Left renal cortex interstitium (tissue), 4 donors: ENCODE measurements around the gene LRPAP1. TPM values are rescaled to one million over a fixed set of nuclear protein-coding genes. Genes with fewer than 3 reads are reported as not detected.
"Not testable (repeated sequence)": the region's sequence is repeated elsewhere in the genome, so short reads cannot be mapped to it uniquely, and the experiment has no call there.

Experiments
- DNase-seq, 4 donors: peaks; one replicate each; pipeline ENCODE4 v3.0.0-alpha.2; 2013; ENCODE audit warnings: low read depth in 4 of 4, low spot score in 2 of 4, missing footprints in 1 of 4
- polyA plus RNA-seq, 4 donors: library from polyadenylated mRNA; unstranded; fragments of 120-200 nt; gene quantifications; one replicate each; pipeline ENCODE4 v1.2.1, GENCODE V29; 2013; ENCODE audit not compliant: insufficient read length in 4 of 4

LRPAP1 gene
- polyA plus RNA-seq: 100 to 1,000 TPM; 188 to 268 (median 218) TPM

DNA sequence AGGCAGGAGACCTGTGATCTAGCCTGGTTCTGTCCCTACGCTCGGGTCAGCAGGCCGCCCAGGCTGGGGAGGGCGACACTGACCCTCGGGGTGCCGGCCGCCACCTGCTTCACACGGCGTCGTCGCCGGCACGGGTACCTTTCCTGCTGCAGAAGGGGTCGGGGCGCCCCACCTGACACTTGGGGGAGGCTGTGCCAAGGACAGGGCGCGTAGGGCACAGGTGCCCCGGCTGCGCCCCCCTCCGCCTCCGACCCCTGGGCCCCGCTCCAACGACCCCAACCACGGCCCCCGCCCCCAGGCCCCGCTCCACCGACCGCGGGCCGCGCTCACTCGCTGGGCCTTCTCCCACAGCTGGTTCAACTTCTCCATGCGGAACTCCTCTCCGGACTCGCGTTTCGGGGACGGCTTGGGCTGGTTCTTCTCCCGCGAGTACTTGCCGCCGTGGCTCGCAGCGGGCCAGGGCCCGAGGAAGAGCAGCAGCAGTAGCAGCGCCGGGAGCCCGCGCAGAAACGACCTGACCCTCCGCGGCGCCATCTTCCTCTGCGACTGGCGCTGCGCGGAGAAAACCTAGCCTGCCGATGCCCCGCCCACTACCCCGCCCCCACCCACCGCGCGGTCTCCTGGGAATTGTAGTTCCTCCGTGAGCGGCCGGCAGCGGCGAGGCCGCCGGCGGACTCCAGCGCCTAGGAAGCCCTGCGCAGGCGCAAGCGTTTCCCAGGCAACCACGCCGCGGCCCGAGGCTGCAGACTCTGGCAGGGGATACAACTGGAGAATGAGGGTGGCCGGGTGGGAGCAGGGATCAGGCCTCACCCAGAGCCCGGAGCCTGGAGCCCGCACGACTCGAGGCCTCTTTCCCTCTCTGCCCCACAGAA lies at the start of gene LRPAP1:
Gene LRPAP1, minus strand, starts transcription at position 544 of the 872 bp plus-strand sequence. Its CDS starts 10 bp downstream, at position 534.
- peak; percentile 63 to 92 (median 84) for DNase-seq

DNA sequence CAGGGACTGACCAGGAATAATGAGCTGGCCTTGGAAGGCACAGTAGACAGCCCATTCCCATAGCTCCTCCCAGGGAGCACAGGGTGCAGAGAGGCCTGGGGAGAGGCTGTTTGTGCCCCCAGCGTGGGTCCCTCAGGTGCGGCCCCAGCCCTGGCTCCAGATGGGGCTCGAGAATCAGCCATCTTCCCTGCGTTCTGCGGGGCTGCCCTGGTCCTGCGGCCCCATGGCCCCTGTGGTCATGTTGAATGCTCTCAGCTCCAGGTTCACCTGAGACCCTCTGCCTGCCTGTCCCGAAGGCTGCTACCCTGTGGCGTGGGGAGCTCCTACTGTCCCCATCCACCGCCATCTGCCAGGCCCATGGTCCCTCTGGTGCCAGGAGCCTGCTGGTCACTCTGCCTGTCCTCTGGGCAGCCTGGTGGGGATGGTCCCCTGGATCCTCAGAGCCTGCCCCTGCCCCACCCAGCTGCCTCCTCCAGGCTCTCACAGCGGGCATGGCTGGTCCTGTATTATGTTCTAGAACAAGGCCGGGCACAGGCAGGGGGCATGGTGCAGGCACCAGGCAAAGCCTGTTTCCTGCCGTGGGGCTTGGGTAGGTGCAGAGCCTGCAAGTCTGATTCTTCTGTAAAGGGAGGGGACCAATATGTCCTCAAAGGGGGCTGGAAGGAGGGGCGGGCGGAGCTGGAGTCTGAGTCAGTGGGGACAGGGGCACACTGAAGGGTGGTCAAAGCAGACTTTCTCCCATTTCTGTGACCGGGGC lies 49.3 kb upstream of the LRPAP1 start:
- DNase-seq: not testable (repeated sequence)

- not testable (repeated sequence) for DNase-seq
Measured at GRCh38 chr4:3580859-3581258, 48.6 kb upstream of the LRPAP1 start.

DNA sequence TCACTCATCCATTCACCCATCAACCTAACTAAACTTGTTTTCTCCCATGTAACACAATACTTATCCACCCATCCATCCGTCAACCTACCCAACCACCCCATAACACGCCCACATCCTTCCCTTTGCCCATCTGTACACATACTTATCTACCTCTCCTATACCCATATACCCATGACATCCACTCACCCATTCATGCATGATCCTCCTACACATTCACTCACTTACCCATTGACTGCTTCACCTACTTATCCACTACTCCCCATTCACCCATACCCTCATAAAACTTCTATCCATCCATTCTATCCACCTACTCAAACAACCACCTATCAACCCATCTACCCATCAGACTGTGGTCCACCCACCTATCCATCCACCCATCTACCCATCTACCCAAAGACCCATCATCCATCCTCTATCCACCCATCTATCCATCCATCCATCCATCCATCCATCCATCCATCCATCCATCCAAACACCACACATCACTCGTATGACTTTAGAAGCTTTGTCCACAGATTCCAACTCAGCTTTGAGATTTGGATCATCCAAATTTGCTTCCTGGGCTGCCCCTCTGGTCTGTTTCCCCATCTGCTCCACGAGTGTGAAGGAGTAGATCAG lies 46.4 kb upstream of the LRPAP1 start:
- not testable (repeated sequence) for DNase-seq

- not testable (repeated sequence) for DNase-seq
Measured at GRCh38 chr4:3578052-3578451, 45.8 kb upstream of the LRPAP1 start.

DNA sequence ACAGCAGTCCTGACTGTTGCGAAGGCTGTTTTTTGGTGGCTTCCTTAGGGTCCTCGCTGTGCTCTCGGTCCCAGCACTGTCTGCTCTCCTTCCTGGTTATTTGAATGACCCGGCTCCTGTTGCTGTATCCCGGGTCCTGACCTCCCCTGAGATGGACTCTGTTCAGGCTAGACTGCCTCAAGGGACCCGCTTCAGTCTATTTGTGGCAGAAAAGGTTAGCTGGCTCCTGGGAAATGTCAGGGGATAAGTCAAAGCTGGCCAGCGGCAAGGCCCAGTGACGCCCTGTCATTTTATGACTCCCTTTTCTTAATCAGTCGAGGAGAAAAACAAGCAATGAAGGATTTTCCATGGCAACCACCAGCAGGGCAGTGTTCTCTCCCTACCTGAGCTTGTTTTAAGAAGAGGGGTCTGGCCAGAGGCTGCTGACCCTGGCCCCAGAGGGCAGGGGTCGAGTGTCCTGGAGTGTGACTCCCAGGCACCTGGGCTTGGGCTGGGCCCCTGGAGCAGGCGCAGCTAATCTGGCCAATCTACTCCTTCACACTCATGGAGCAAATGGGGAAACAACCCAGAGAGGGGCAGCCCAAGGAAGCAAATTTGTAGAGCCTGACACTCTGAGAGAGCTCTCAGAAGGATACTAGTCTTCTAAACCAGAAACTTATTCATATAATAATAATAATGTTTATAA lies 45.1 kb upstream of the LRPAP1 start:
- not testable (repeated sequence) for DNase-seq

- not testable (repeated sequence) for DNase-seq
Measured at GRCh38 chr4:3576533-3577207, 44.4 kb upstream of the LRPAP1 start.

GRCh38 chr4:3575426-3576369 lies 43.5 kb upstream of the LRPAP1 start:
- not testable (repeated sequence) for DNase-seq

GRCh38 chr4:3574865-3575264 lies 42.6 kb upstream of the LRPAP1 start:
- DNase-seq: not testable (repeated sequence)

DNA sequence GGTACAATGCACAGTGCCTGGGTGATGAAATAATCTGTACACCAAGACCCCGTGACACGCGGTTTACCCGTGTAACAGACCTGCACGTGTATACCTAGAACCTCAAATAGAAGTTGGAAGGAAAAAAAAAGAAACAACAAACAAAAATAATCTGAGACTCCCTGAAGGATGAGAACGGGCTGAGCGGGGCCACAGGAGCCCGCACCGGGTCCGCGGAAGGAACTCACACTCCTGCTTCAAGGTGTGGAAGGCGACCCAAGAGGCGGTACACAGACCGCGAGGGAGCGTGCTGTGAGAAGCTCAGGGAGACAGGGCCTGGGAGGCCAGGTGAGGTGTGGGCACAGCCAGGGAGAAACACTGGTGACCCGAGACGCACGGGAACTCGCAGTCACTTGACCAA lies 42.1 kb upstream of the LRPAP1 start:
- DNase-seq: not testable (repeated sequence)

- no peak for DNase-seq
Measured at GRCh38 chr4:3573131-3573530, 40.9 kb upstream of the LRPAP1 start.

GRCh38 chr4:3572363-3572762 lies 40.1 kb upstream of the LRPAP1 start:
- no peak for DNase-seq

- DNase-seq: no peak
Measured at GRCh38 chr4:3571921-3572320, 39.7 kb upstream of the LRPAP1 start.

DNA sequence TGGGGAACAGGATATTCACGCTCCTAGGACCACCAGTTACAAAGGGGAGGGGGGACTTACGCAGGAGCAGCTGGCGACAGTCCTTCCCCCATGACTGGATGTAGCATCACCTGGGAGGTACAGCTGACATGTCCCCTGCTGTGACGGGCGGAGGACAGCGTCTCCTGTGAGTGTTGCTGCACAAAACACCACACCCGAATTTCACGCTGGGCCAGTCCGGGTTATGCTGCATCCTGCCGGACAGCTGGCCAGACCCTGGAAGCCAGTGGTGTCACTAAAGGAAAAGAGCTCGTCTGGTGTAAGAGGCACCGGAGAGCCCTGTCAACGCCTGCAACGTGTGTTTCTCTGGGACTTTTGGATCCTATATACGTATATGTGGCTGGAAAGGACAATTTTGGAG lies 38.7 kb upstream of the LRPAP1 start:
- DNase-seq: not testable (repeated sequence)

DNA sequence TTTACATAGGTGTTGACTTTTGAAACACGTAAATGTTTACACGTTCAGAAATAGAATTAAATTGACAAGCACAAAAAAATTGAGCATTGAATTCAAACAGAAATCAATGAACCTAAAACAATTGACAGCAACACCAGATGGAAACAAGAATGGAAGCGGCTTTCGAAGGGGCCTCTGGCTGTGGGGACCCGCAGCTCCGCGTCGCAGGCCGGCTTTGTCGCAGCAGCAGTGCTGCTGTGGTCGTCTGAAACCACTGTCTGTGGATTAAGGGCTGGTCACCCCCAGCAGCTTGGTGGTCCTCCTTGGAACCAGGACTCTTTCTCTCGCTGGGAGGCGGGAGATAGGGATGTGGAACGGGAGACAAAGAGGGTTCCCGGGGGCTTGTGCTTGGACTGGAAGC lies 37.4 kb upstream of the LRPAP1 start:
- not testable (repeated sequence) for DNase-seq

- not testable (repeated sequence) for DNase-seq
Measured at GRCh38 chr4:3566701-3567100, 34.5 kb upstream of the LRPAP1 start.

- DNase-seq: peak in 2 of 4 donors; percentile 8 to 17
Measured at GRCh38 chr4:3566301-3566700, 34.1 kb upstream of the LRPAP1 start.

GRCh38 chr4:3564948-3565347 lies 32.7 kb upstream of the LRPAP1 start:
- not testable (repeated sequence) for DNase-seq

DNA sequence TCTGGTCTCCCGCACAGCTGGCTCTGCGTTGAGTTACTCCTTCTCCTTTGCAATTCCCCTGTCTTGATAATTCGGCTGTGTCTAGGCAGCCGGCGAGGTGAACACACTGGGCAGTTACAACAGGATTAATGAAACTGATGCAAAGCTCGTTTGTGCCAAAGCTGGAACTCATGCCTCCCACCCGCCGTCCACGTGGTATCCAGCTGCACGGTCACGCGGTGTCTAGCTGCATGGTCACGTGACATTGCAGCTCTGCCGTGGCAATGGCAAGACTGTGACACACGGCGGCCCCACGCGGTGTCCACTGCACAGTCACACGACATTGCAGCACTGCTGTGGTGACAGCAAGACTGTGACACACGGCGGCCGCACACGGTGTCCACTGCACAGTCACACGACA lies 31.2 kb upstream of the LRPAP1 start:
- DNase-seq: no peak
